ENCODE measurements around the gene LDLRAD3. TPM values are rescaled to one million over a fixed set of nuclear protein-coding genes. Genes with fewer than 3 reads are reported as not detected.
"Not testable (repeated sequence)": the region's sequence is repeated elsewhere in the genome, so short reads cannot be mapped to it uniquely, and the experiment has no call there.

Gene LDLRAD3
- total and polyA plus RNA-seq, 9 donors: 14.5 to 32.4 (median 17.2) TPM

GRCh38 chr11:36012455-36012854 is 68.6 kb downstream of the LDLRAD3 start:
- H3K4me1 ChIP-seq (ENCODE audit: insufficient read depth): peaks cover 23% of the 10 kb centered on the region
- H3K9me3 ChIP-seq: no peaks in the 10 kb centered on the region
- intact Hi-C loops (cut with DNase I): no loop called here
- no peak overlapping the region for H3K4me3 ChIP-seq
- no peaks in the 10 kb centered on the region for H3K27me3 ChIP-seq
- WGBS, 3 donors: 10 to 14% (median 13%) methylated on average over 5 of the region's 5 CpGs
- peak overlapping the region in 1 of 2 donors; percentile 40 for H3K27ac ChIP-seq
- TF ChIP-seq POLR2A (IDR thresholded peaks at IDR 0.05) (no peak), CTCF (IDR thresholded peaks at IDR 0.05) (no peak), EP300 (IDR thresholded peaks at IDR 0.05) (no peak)
- H3K36me3 ChIP-seq: no peaks in the 10 kb centered on the region
- DNase-seq: peak in 1 of 5 donors; percentile 36

- H3K4me3 ChIP-seq: no peak overlapping the region
- no peaks in the 10 kb centered on the region for H3K9me3 ChIP-seq
- H3K36me3 ChIP-seq: no peaks in the 10 kb centered on the region
- DNase-seq: no peak
- no peaks in the 10 kb centered on the region for H3K27me3 ChIP-seq
- H3K27ac ChIP-seq: peak overlapping the region in 1 of 2 donors; percentile 40
- H3K4me1 ChIP-seq (ENCODE audit: insufficient read depth): peaks cover 22% of the 10 kb centered on the region
- TF ChIP-seq EP300 (IDR thresholded peaks at IDR 0.05): no peak
- no peak for TF ChIP-seq CTCF (IDR thresholded peaks at IDR 0.05)
- TF ChIP-seq POLR2A (IDR thresholded peaks at IDR 0.05): no peak
- 9 to 18% (median 13%) methylated on average over 2 of the region's 2 CpGs for WGBS, 3 donors
- intact Hi-C loops (cut with DNase I): no loop called here
Observed at GRCh38 chr11:36012979-36013378, 69.1 kb downstream of the LDLRAD3 start.

- H3K4me3 ChIP-seq; intact Hi-C loops (cut with DNase I); H3K27me3 ChIP-seq; H3K9me3 ChIP-seq; H3K36me3 ChIP-seq; DNase-seq: not testable (repeated sequence)
- Histone ChIP-seq H3K27ac (peak overlapping the region in 1 of 2 donors; percentile 40), H3K4me1 (ENCODE audit: insufficient read depth) (peaks cover 22% of the 10 kb centered on the region)
- WGBS, 3 donors: 11 to 19% (median 12%) methylated on average over 1 of the region's 1 CpG
Observed at GRCh38 chr11:36013446-36013845, 69.6 kb downstream of the LDLRAD3 start.

- H3K27me3 ChIP-seq: no peaks in the 10 kb centered on the region
- H3K4me3 ChIP-seq: no peak overlapping the region
- H3K9me3 ChIP-seq: no peaks in the 10 kb centered on the region
- peak overlapping the region in 1 of 2 donors; percentile 40 for H3K27ac ChIP-seq
- no peak for DNase-seq
- peaks cover 18% of the 10 kb centered on the region for H3K4me1 ChIP-seq (ENCODE audit: insufficient read depth)
- 80 to 87% (median 85%) methylated on average over 8 of the region's 8 CpGs for WGBS, 3 donors
- TF ChIP-seq POLR2A (IDR thresholded peaks at IDR 0.05) (no peak), CTCF (IDR thresholded peaks at IDR 0.05) (no peak), EP300 (IDR thresholded peaks at IDR 0.05) (no peak)
- H3K36me3 ChIP-seq: no peaks in the 10 kb centered on the region
- intact Hi-C loops (cut with DNase I): no loop called here
Observed at GRCh38 chr11:36013950-36014897, 70.4 kb downstream of the LDLRAD3 start.

Measured in ovary (tissue), 9 donors.